ENCODE measurements around the gene SYNGAP1.

- no peak for TF ChIP-seq CTCF (conservative IDR thresholded peaks at IDR 0.05)
- TF ChIP-seq ZFX (IDR thresholded peaks at IDR 0.05) = no peak
Measured at GRCh38 chr6:33377171-33377570, 42.7 kb upstream of the SYNGAP1 start.

Measured in C4-2B (cell line).